ENCODE results near the gene RBMY1E.
"Not testable (repeated sequence)": the region's sequence is repeated elsewhere in the genome, so short reads cannot be mapped to it uniquely, and the experiment has no call there.

The RBMY1E gene

GRCh38 chrY:21917932-21918331, at the start of gene RBMY1E:
RBMY1E (minus strand) TSS chrY:21918032; CDS start chrY:21916054, 1,978 bp downstream.
- H3K4me3 ChIP-seq (replicated peaks; ENCODE audit: low read depth, low read length); H3K27me3 ChIP-seq (replicated peaks; ENCODE audit: control insufficient read depth, insufficient read depth, low read length); H3K36me3 ChIP-seq (ENCODE audit: control insufficient read depth, insufficient read depth, low read length); DNase-seq (ENCODE audit: extremely low read depth, insufficient read length): not testable (repeated sequence)

- H3K36me3 ChIP-seq (ENCODE audit: control insufficient read depth, insufficient read depth, low read length); DNase-seq (ENCODE audit: extremely low read depth, insufficient read length); H3K27me3 ChIP-seq (replicated peaks; ENCODE audit: control insufficient read depth, insufficient read depth, low read length); H3K4me3 ChIP-seq (replicated peaks; ENCODE audit: low read depth, low read length): not testable (repeated sequence)
Observed at GRCh38 chrY:21894426-21894825, 23.4 kb downstream of the RBMY1E start, which contains the start of gene RBMY1D. RBMY1D (minus strand) TSS chrY:21894526; CDS start chrY:21892513, 2,013 bp downstream.

DNA sequence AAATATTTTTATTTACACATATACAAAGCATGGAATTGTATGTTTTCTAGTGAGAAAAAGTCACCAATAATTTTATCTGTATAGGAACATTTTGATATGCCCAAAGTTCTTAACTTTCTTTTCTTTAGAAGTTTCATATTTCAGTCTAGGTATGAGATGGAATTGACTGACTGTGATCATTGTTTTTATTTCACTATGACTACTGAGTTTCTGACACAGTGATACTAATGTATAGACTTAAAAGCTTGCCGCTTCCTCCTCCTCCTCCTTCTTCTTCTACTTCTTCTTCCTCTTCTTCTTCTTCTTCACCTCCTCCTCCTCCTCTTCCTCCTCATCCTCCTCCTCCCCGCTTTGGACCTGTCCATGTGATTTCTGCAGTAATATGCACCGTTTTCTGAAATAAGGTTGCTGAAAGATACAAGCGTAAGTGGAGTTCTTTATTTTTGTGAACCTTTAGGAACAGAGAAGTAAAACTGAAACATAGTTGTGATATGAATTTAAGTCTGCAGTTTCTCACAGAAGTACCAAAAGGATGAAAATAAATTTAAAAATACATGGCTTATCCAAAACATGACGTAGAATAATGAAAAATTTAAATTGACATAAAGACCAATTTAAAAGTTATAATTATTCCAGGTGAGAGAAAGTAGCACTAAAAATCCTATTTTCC, 48.3 kb downstream of the RBMY1E start:
- not testable (repeated sequence) for H3K27me3 ChIP-seq (replicated peaks; ENCODE audit: control insufficient read depth, insufficient read depth, low read length); DNase-seq (ENCODE audit: extremely low read depth, insufficient read length); H3K4me3 ChIP-seq (replicated peaks; ENCODE audit: low read depth, low read length)

More for the DNA sequence above, 48.3 kb downstream of the RBMY1E start:
- H3K36me3 ChIP-seq (ENCODE audit: control insufficient read depth, insufficient read depth, low read length) = not testable (repeated sequence)

Measured in GM06990 (cell line).